C4-2B (cell line): ENCODE measurements around the gene FGB.

Experiments used
- ZFX ChIP-seq: fragments of 450-650 bp; IDR thresholded peaks from 2 replicates; pipeline ENCODE4 v1.6.1; 2017
- TF ChIP-seq, protein P1 (sequence below): fragments of 450-650 bp; conservative IDR thresholded peaks from 2 replicates; pipeline ENCODE4 v1.5.1; 2017; ENCODE audit warnings: mild to moderate bottlenecking

DNA sequence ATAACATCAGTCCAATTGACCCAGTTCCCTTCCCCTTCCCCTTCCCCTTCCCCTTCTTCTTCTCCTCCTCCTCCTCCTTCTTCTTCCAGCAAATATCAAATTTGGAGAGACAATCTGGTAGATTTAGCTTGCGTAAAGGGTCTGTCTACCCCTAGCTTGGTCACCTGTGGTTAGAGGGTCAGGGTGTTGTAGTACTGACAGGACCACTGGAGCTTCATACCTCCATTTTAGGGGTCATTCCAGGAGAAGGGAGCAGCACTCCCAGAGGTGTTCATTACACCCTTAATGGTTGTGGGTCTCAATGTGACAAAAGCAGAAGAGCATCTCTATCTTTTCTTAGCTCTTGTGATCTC lies 3.7 kb upstream of the FGB start:
- TF ChIP-seq, protein P1, sequence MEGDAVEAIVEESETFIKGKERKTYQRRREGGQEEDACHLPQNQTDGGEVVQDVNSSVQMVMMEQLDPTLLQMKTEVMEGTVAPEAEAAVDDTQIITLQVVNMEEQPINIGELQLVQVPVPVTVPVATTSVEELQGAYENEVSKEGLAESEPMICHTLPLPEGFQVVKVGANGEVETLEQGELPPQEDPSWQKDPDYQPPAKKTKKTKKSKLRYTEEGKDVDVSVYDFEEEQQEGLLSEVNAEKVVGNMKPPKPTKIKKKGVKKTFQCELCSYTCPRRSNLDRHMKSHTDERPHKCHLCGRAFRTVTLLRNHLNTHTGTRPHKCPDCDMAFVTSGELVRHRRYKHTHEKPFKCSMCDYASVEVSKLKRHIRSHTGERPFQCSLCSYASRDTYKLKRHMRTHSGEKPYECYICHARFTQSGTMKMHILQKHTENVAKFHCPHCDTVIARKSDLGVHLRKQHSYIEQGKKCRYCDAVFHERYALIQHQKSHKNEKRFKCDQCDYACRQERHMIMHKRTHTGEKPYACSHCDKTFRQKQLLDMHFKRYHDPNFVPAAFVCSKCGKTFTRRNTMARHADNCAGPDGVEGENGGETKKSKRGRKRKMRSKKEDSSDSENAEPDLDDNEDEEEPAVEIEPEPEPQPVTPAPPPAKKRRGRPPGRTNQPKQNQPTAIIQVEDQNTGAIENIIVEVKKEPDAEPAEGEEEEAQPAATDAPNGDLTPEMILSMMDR, result no peak
- TF ChIP-seq ZFX, result no peak
